Panc1 (cell line): Measurements from ENCODE around the gene CFH. TPM values are rescaled to one million over a fixed set of nuclear protein-coding genes. Genes with fewer than 3 reads are reported as not detected.

Source experiments
- ATAC-seq: fragments of 200-7000 bp; cut with Tn5 transposase; 2 replicates; pipeline ENCODE4 v1.9.1; 2020; ENCODE audit warnings: mild to moderate bottlenecking, moderate library complexity
- BruUV-seq: library from RNA; stranded (reverse); fragments of 400-500 nt; replicated peaks from 2 replicates; lab custom pipeline; 2021; lab: Mats Ljungman, UMichigan
- CTCF ChIA-PET: fragments of 300-600 bp; sonication (Branson Sonifier 250); formaldehyde crosslinking; loops from one replicate; lab custom pipeline; 2022; ENCODE audit warnings: antibody characterized with exemption; lab: Charles Lee
- POLR2A ChIA-PET: fragments of 300-600 bp; sonication (Branson Sonifier 250); formaldehyde crosslinking; loops from one replicate; lab custom pipeline; 2022; ENCODE audit warnings: antibody characterized with exemption; lab: Charles Lee
- DNase-seq: peaks from one replicate; pipeline ENCODE4 v3.0.0-alpha.2; 2010; ENCODE audit warnings: low read depth, low spot score
- H3K27ac ChIP-seq: 2 replicates; pipeline ENCODE4 v1.5.1; 2011; ENCODE audit warnings: mild to moderate bottlenecking, low read length, inconsistent platforms
- H3K27me3 ChIP-seq: fragments of 200-500 bp; sonication (Bioruptor generic); 2 replicates; pipeline ENCODE4 v1.6.0; 2014; ENCODE audit warnings: low read length, inconsistent platforms; ENCODE audit not compliant: control insufficient read depth, insufficient read depth
- H3K36me3 ChIP-seq: fragments of 200-500 bp; sonication (Bioruptor generic); 2 replicates; pipeline ENCODE4 v1.5.1; 2014; ENCODE audit warnings: inconsistent platforms, mild to moderate bottlenecking, low read length, moderate library complexity; ENCODE audit not compliant: control insufficient read depth, insufficient read depth
- H3K4me1 ChIP-seq: 2 replicates; pipeline ENCODE4 v1.5.1; 2011; ENCODE audit warnings: inconsistent platforms, mild to moderate bottlenecking, low read length, moderate library complexity; ENCODE audit not compliant: control insufficient read depth, insufficient read depth
- H3K4me3 ChIP-seq, 2 experiments: 2 replicates each; pipeline ENCODE4 v1.5.1; 2011 to 2012; ENCODE audit warnings: low read depth in 2 of 2, low read length in 2 of 2, mild to moderate bottlenecking in 2 of 2, inconsistent platforms in 1 of 2, moderate library complexity in 1 of 2
- H3K9me3 ChIP-seq: fragments of 200-500 bp; sonication (Bioruptor generic); 2 replicates; pipeline ENCODE4 v1.5.1; 2014; ENCODE audit warnings: low read depth, mild to moderate bottlenecking, inconsistent platforms, low read length, moderate library complexity; ENCODE audit not compliant: control insufficient read depth, insufficient read depth
- CTCF ChIP-seq: fragments of 450-650 bp; IDR thresholded peaks from 2 replicates; pipeline ENCODE4 v1.5.1; 2017; ENCODE audit warnings: mild to moderate bottlenecking
- POLR2AphosphoS5 ChIP-seq: IDR thresholded peaks from 2 replicates; pipeline ENCODE4 v1.6.1; 2012; ENCODE audit warnings: mild to moderate bottlenecking, low read depth, low read length, moderate library complexity
- REST ChIP-seq, 2 experiments: IDR thresholded peaks; 2 replicates each; pipeline ENCODE4 v1.6.1; 2011 to 2012; ENCODE audit warnings: low read depth in 2 of 2, control low read depth in 1 of 2, low read length in 1 of 2, mild to moderate bottlenecking in 1 of 2, moderate library complexity in 1 of 2; ENCODE audit not compliant: insufficient read depth in 1 of 2
- SIN3A ChIP-seq: IDR thresholded peaks from 2 replicates; pipeline ENCODE4 v1.6.1; 2012; ENCODE audit warnings: low read depth, mild to moderate bottlenecking, low read length, moderate library complexity, borderline replicate concordance; ENCODE audit not compliant: insufficient read depth
- TCF7L2 ChIP-seq: IDR thresholded peaks from 2 replicates; pipeline ENCODE4 v1.6.1; 2011; ENCODE audit warnings: mild to moderate bottlenecking, low read depth, low read length, inconsistent platforms
- in situ Hi-C: cut with HindIII; loops from 2 replicates; pipeline ENCODE4 v1.10.0; 2016; ENCODE audit warnings: low sequenced_read_pairs, low pct_unique_long_range_greater_than_20kb
- intact Hi-C: fragments of 100-400 bp; cut with micrococcal nuclease; formaldehyde crosslinking; loops from one replicate; pipeline ENCODE4 v1.10.0; 2022; ENCODE audit not compliant: unreplicated experiment
- total RNA-seq: library from RNA; stranded (reverse); gene quantifications from one replicate; pipeline ENCODE4 v1.2.1, GENCODE V29; 2021; ENCODE audit not compliant: unreplicated experiment

Gene CFH
- total RNA-seq, 1 experiment from 2014 or later: 0.36 TPM

GRCh38 chr1:196651079-196651478 lies 764 bp upstream of the CFH start:
- Histone ChIP-seq H3K27me3 (no peaks in the 10 kb centered on the region), H3K36me3 (no peaks in the 10 kb centered on the region), H3K4me1 (no peaks in the 10 kb centered on the region; the same call in 1 of the 2 replicates), H3K4me3 (no peak overlapping the region), H3K27ac (no peak overlapping the region), H3K9me3 (no peaks in the 10 kb centered on the region)
- POLR2A ChIA-PET: interaction anchor here (0.7 kb wide), 1 partner anchor 42 kb away, joined by 3 read pairs; no protein-coding TSS in a partner anchor
- no TSS peak for BruUV-seq
- ATAC-seq (no peak), DNase-seq (no peak)
- in situ Hi-C loops: no loop called here
- TF ChIP-seq SIN3A (no peak), POLR2AphosphoS5 (no peak), CTCF (no peak), REST (IDR thresholded peaks at IDR 0.05; ENCODE audit: insufficient read depth in 1 of 2, low read depth in 2 of 2, low read length in 1 of 2) (no peak), TCF7L2 (no peak)
- intact Hi-C loops: no loop called here
- CTCF ChIA-PET: no interaction called here

- H3K27me3 ChIP-seq: no peaks in the 10 kb centered on the region
- BruUV-seq: no TSS peak
- no peaks in the 10 kb centered on the region for H3K9me3 ChIP-seq
- no peaks in the 10 kb centered on the region; the same call in 1 of the 2 replicates for H3K4me1 ChIP-seq
- TF ChIP-seq CTCF (no peak), SIN3A (no peak), REST (IDR thresholded peaks at IDR 0.05; ENCODE audit: insufficient read depth in 1 of 2, low read depth in 2 of 2, low read length in 1 of 2) (no peak), TCF7L2 (no peak), POLR2AphosphoS5 (no peak)
- POLR2A ChIA-PET: no interaction called here
- H3K4me3 ChIP-seq: no peak overlapping the region
- intact Hi-C loops (no loop called here), in situ Hi-C loops (no loop called here)
- CTCF ChIA-PET: no interaction called here
- no peaks in the 10 kb centered on the region for H3K36me3 ChIP-seq
- no peak overlapping the region for H3K27ac ChIP-seq
- ATAC-seq (no peak), DNase-seq (no peak)
These were observed 2.4 kb downstream of the CFH start for GRCh38 chr1:196654271-196654670.
